ENCODE results near the gene VSTM1. TPM values are rescaled to one million over a fixed set of nuclear protein-coding genes. Genes with fewer than 3 reads are reported as not detected.

VSTM1 gene
- total RNA-seq, 1 experiment from 2014 or later = not detected

- H3T11ph ChIP-seq (ENCODE audit: low read length) = no peak overlapping the region
- no peak overlapping the region for H2AK5ac ChIP-seq (ENCODE audit: insufficient read length, low read length)
- no CpG with 5 or more reads among the region's 11 CpGs for WGBS (ENCODE audit: extremely low coverage, insufficient read length, low lambda C conversion rate)
- no peak overlapping the region for H3K56ac ChIP-seq (ENCODE audit: insufficient read length, low read depth, low read length)
- Mint-ChIP-seq H3K27me3 (ENCODE audit: low read depth) (no peaks in the 10 kb centered on the region; the same call in 1 of the 2 replicates), H3K4me3 (peak overlapping the region in 1 of 2 experiments; percentile 100; a peak in 2 of 5 replicates), H3K4me1 (peaks cover 6 to 8% of the 10 kb centered on the region in 2 experiments), H3K9me3 (peaks cover 0 to under 1% of the 10 kb centered on the region in 2 experiments; a peak in 3 of 5 replicates), H3K27ac (no peak overlapping the region; a peak in 1 of 7 replicates), H3K36me3 (ENCODE audit: insufficient read depth in 1 of 3, low read depth in 3 of 3) (peaks cover 38 to 52% (median 48%) of the 10 kb centered on the region in 3 experiments)
- no peak overlapping the region for H4K91ac ChIP-seq (ENCODE audit: insufficient read length, low read depth, low read length)
- H2BK5ac ChIP-seq (ENCODE audit: insufficient read length, low read length) = no peak overlapping the region
- H3K4me1 ChIP-seq (ENCODE audit: insufficient read depth, low read length) = no peaks in the 10 kb centered on the region
- H2BK120ac ChIP-seq (ENCODE audit: low read depth, low read length, poor library complexity, severe bottlenecking) = no peak overlapping the region
- TF ChIP-seq CTCF (conservative IDR thresholded peaks at IDR 0.05) = no peak
- peaks cover 1% of the 10 kb centered on the region; the same call in 1 of the 2 replicates for H3K79me2 ChIP-seq (ENCODE audit: insufficient read depth, low read length)
- H3K18ac ChIP-seq (ENCODE audit: insufficient read length, low read depth, low read length) = no peak overlapping the region
- no peak for DNase-seq
- H2AFZ ChIP-seq (ENCODE audit: low read length) = no peak overlapping the region
- no peak overlapping the region for H4K8ac ChIP-seq (replicated peaks; ENCODE audit: insufficient read length, low read depth, low read length)
- H4K5ac ChIP-seq (ENCODE audit: insufficient read length, low read depth, low read length) = no peak overlapping the region
- no peak overlapping the region for H3K23ac ChIP-seq (ENCODE audit: insufficient read length, low read depth, low read length)
- H2BK12ac ChIP-seq (ENCODE audit: insufficient read length, low read depth, low read length) = no peak overlapping the region
- no peak overlapping the region for H2BK20ac ChIP-seq (ENCODE audit: low read depth, low read length, poor library complexity, severe bottlenecking)
- peaks cover 4% of the 10 kb centered on the region for H3K79me1 ChIP-seq (ENCODE audit: insufficient read depth, low read depth, low read length, poor library complexity, severe bottlenecking)
- H4K20me1 ChIP-seq (ENCODE audit: control insufficient read depth, insufficient read depth, insufficient read length) = no peaks in the 10 kb centered on the region
- H3K4me2 ChIP-seq (ENCODE audit: insufficient read depth, insufficient read length, low read length) = no peak overlapping the region
- H3K23me2 ChIP-seq (ENCODE audit: insufficient read length, low read depth, low read length, poor library complexity, severe bottlenecking) = peaks cover 5% of the 10 kb centered on the region
- no peak overlapping the region for H2BK15ac ChIP-seq (ENCODE audit: low read depth, low read length)
- no peak overlapping the region for H3K14ac ChIP-seq (ENCODE audit: insufficient read depth, low read length)
- no peaks in the 10 kb centered on the region for H3K9me3 ChIP-seq (ENCODE audit: control insufficient read depth, low read depth, low read length)
- H3K4ac ChIP-seq (ENCODE audit: low read depth, low read length) = no peak overlapping the region
- no peaks in the 10 kb centered on the region for H3K27me3 ChIP-seq (ENCODE audit: insufficient read depth, low read length)
- no peak overlapping the region for H3K9ac ChIP-seq (ENCODE audit: extremely low read depth, insufficient read length, low read length)
- H3K27ac ChIP-seq (ENCODE audit: insufficient read length, low read depth, low read length) = no peak overlapping the region
Observed at GRCh38 chr19:54104998-54105715, 41.5 kb upstream of the VSTM1 start.
